ENCODE measurements around the gene ASCL2.
"Not testable (repeated sequence)": the region's sequence is repeated elsewhere in the genome, so short reads cannot be mapped to it uniquely, and the experiment has no call there.

Gene ASCL2

GRCh38 chr11:2298795-2299761 is 28.7 kb upstream of the ASCL2 start:
- in situ Hi-C loops (cut with HindIII; ENCODE audit: low sequenced_read_pairs): loop anchor here (5.0 kb wide), 1 partner anchor 112 kb away; no protein-coding TSS in a partner anchor

DNA sequence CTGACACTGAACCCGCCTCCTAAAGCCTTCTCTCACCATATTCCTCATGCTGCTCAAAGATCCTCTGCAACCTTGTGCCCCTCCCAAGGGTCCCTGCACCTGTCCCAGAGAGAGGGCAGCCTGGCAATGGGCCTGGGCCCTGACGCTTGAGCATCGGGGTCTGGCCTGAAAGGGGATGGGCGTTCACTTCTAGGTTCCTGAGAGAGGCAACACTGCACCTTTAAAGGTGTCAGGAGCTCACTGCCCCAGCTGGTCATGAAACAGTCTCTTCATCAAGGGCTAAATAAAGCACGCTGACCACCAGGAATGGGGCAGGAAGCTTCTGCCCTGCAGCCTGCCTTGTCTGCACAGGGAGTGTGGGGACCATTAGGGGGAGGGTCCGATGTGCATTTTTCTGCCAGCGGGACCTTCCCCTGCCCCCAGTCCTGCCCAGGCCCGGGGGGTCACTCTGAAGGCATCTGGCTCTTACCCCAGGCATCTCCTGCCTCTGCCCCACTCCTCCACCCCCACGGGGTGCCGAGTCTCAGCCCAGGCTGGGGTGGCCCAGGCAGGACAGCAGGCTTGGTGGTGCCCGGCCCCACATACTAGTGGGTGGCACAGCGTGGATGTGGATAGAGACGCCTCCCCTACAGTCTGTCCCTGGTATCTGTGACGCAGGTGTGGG is 27.9 kb upstream of the ASCL2 start:
- in situ Hi-C loops (cut with HindIII; ENCODE audit: low sequenced_read_pairs): loop anchor here (5.0 kb wide), 1 partner anchor 111 kb away; no protein-coding TSS in a partner anchor

DNA sequence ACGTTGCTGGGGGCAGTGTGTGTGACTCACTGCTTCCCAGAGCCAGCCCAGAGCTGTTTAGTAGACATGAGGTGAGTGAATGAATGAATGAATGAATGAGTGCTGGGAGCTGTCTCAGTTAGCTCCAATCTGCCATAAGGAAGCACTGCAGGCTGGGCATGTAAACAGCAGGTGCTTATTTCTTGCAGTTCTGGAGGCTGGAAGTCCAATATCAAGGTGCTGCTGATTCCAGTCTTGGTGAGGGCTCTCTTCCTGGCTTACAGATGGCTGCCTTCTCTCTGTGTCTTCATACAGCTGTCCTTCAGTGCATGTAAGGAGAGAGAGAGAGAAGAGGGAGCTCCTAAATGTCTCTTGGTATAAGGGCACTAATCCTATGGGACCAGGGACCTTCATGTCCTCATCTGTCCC is 27.2 kb upstream of the ASCL2 start:
- in situ Hi-C loops (cut with HindIII; ENCODE audit: low sequenced_read_pairs): loop anchor here (5.0 kb wide), 1 partner anchor 110 kb away; no protein-coding TSS in a partner anchor

- in situ Hi-C loops (cut with HindIII; ENCODE audit: low sequenced_read_pairs): loop anchor here (5.0 kb wide), 1 partner anchor 110 kb away; no protein-coding TSS in a partner anchor
These were observed 26.7 kb upstream of the ASCL2 start for GRCh38 chr11:2296913-2297622.

- in situ Hi-C loops (cut with HindIII; ENCODE audit: low sequenced_read_pairs): loop anchor here (5.0 kb wide), 1 partner anchor 109 kb away; no protein-coding TSS in a partner anchor
These were observed 25.9 kb upstream of the ASCL2 start for GRCh38 chr11:2295971-2296912.

GRCh38 chr11:2294926-2295290 is 24.5 kb upstream of the ASCL2 start:
- in situ Hi-C loops (cut with HindIII; ENCODE audit: low sequenced_read_pairs): loop anchor here (5.0 kb wide), 1 partner anchor 108 kb away; no protein-coding TSS in a partner anchor

DNA sequence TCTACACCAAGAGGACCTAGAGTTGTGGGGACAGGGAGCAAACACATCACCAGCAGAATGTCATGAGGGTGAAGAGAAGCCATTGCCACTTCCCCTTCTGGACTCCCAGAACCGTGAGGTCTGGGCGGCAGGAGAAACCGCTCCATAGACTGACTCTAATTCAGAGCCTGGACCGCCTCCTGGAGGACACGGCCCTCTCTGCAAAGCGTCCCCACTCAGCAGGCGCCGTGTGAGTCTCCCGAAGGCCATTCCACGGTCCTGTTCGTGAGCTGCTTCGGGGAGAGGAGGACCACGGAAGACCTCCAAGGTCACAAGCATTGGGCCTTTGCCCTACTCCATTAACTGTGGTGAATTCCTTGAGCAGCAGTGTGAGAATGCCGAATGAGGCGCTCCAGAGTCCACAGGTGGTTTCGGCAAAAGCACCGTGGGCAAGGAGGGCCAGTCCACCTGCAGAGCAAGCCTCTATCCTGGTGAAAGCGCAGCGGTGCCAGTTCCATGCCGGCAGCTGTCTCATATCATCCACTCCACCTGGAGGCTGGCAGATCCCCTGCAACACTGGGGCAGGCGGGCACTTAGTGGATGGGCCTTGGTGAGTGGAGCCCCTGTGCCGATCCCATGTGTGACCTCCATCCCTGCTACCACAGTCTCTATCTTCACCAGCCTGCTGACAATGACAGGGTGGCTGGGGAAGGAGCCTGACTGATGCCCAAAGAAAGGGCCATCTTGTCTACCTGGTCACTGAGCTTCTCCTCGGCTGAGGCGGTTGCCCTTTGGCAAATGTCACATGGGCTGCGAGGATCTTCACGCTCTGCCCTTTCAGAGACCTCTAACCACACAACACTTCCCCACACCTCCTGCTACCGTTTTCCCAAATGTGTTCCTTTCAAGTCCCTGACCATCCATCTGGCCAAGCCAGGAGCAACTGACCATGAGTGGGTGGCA is 23.9 kb upstream of the ASCL2 start:
- in situ Hi-C loops (cut with HindIII; ENCODE audit: low sequenced_read_pairs): no loop called here

GRCh38 chr11:2293531-2293971 is 23.2 kb upstream of the ASCL2 start:
- in situ Hi-C loops (cut with HindIII; ENCODE audit: low sequenced_read_pairs): no loop called here

DNA sequence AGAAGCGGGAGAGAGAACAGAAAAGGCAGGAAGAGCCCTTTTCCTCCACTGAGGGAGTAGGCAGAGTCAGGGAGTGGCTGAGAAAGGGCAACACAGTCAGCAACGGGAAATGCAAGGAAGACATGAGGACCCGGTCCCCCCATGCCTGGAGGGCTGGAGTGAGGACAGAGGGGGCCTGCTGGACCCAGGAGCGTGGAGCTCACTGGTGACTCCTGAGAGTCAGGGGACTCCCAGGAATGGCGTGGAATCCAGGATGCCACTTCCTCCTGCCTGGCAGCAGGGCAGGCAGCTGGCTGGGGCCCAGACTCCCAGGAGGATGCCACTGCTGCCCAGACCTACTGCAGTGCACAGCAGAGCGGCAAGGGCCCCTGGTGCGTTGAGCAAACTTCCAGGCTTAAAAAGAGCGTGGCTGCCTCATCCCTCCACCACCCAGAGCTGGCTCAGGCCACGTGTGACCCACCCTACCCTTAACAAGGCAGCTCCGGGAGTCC is 20.0 kb upstream of the ASCL2 start:
- in situ Hi-C loops (cut with HindIII; ENCODE audit: low sequenced_read_pairs): no loop called here

DNA sequence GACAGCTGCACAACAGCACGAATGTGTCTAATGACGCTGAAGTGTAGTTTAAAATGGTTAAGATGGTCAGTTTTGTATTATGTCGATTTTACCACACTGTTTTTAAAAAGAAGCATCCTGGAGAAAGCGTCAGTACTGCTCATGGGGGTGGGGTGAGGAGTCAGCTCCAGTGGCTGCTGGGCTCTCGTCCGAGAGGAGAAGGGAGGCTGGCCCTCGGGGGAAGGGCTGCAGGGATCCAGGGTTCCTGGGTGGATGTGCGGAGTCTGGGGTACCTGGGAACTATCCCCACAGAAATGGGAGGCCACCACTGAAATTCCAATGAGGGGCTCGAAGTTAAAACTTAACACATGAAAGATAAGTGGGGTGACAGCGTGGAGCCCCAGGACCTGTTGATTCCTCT is 19.5 kb upstream of the ASCL2 start:
- in situ Hi-C loops (cut with HindIII; ENCODE audit: low sequenced_read_pairs): no loop called here

DNA sequence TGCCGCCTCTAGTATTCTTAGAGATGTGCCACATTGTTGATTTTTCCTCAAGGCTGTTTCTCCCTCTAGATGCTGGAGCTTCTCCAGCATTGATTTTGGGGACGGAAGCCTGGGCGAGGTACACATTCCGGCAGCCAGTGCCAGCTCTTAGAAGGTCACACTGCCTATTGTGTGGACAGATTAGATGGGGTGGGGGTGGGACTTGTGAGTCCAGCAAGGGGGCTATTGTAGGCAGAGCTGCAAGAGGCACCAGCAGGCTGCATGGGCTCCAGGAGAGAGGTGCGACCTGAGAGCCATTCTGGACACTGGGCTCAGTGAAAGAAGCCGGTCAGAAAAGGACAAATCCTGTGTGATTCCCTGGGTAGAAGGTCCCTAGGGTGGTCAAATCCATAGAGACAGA is 19.0 kb upstream of the ASCL2 start:
- in situ Hi-C loops (cut with HindIII; ENCODE audit: low sequenced_read_pairs): no loop called here

GRCh38 chr11:2287091-2287490 is 16.7 kb upstream of the ASCL2 start:
- in situ Hi-C loops (cut with HindIII; ENCODE audit: low sequenced_read_pairs): no loop called here

DNA sequence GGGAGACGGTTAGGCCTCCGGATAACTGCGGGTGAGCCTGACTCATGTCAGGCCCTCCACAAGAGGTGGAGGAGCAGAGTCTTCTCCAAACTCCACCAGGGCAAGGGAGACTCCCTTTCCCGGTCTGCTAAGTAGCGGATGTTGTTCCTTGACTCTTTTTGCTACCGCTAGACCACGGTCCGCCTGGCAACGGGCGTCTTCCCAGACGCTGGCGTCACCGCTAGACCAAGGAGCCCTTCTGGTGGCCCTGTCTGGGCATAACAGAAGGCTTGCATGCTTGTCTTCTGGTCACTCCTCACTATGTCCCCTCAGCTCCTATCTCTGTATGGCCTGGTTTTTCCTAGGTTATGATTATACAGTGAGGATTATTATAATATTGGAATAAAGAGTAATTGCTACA is 16.0 kb upstream of the ASCL2 start:
- in situ Hi-C loops (cut with HindIII; ENCODE audit: low sequenced_read_pairs): not testable (repeated sequence)

DNA sequence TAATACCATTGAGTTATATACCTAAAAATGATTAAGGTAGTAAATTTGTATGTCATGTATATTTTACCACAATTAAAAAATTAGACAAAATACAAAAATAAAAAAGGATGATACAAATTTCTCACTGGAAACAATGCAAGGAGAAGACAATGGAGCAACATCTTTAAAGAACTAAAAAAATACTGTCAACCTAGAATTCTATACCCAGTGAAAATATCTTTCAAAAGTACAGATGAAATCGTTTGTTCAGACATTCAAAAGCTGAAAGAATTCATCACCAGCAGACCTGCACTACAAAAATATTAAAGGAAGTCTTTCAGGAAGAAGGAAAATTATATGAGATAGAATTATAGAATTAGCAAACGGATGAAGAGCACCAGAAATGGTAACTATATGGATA is 9.8 kb upstream of the ASCL2 start:
- in situ Hi-C loops (cut with HindIII; ENCODE audit: low sequenced_read_pairs): no loop called here

GRCh38 chr11:2277933-2278523 is 7.6 kb upstream of the ASCL2 start:
- in situ Hi-C loops (cut with HindIII; ENCODE audit: low sequenced_read_pairs): no loop called here

DNA sequence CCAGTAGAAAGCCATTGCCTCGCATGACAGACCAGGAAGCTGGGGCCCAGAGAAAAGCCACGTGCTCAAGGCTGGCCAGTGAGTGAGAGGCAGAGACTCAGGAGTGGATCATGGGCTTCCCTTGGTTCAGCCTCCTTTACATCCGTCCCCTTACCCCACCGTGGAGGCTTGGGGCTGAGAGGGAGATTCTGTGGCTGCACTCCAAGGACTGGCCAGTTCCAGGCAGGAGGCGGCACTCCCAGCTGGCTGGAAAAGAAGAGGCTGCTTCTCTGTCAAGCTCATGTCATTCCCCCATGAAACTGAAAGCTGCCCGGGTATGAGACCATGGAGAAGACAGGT is 6.6 kb upstream of the ASCL2 start:
- in situ Hi-C loops (cut with HindIII; ENCODE audit: low sequenced_read_pairs): no loop called here

DNA sequence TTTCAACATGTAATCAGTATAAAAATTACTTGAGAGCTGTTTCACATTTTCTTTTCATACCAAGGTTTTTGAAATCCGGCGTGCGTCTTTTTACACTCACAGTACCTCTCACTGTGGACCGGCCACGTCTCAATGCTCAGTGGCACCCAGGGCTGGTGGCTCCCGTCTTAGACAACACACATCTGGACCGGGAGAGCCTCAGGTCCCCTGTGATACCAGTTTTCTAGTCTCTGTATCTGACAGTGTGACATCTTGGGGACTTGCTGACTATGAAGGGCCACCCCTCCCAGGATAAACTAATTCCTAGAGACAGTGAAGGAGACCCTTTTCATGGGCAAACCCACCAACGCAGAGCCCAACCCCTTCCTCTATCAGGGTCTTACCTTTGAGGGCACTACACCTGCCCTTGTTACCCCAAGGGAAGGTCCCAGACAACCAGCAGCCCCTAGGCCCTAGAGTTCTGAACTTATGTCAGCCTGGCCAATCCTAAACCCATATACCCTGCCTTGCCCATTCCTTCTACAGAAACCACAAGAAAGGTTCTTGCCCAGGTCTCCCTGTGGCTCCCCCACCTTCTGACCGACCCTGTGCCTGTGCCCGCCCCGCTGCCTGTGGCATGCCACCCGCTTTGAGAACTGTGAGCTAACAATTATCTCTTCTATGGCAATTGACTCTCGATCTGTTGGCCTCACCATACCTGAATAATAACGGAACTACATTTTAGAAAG is 6.1 kb upstream of the ASCL2 start:
- in situ Hi-C loops (cut with HindIII; ENCODE audit: low sequenced_read_pairs): no loop called here

All from DLD1 (cell line).